NCI-H2171 treated with DMSO at 0.1 percent for 48 hours (cell line): ENCODE data around the gene MCM8.

ENCODE experiments used
- DNase-seq: peaks from one replicate; lab custom pipeline; 2025; lab: John Stamatoyannopoulos, UW

MCM8 gene

GRCh38 chr20:5947276-5947675, 3.2 kb upstream of the MCM8 start:
- no peak for DNase-seq

DNA sequence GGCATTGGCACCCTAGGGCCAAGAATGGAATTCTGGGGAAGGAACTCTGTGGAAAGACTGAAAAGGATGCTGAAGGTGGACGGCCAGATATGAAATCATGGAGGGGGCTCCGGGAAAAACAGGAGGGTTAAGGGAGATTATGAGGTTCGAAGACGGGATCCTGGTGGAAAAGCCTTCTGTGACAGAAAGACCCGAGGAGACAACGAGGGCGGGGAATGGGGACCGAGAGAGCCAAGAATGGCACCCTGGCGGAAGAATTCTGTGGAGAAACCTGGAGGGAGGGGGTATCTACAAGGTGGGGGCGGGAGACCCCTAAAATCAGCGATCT, 545 bp upstream of the MCM8 start:
- DNase-seq = no peak

- no peak for DNase-seq
These were observed 17.0 kb downstream of the MCM8 start for GRCh38 chr20:5967469-5967868.

GRCh38 chr20:5968462-5968861, 18.0 kb downstream of the MCM8 start:
- DNase-seq = no peak

DNA sequence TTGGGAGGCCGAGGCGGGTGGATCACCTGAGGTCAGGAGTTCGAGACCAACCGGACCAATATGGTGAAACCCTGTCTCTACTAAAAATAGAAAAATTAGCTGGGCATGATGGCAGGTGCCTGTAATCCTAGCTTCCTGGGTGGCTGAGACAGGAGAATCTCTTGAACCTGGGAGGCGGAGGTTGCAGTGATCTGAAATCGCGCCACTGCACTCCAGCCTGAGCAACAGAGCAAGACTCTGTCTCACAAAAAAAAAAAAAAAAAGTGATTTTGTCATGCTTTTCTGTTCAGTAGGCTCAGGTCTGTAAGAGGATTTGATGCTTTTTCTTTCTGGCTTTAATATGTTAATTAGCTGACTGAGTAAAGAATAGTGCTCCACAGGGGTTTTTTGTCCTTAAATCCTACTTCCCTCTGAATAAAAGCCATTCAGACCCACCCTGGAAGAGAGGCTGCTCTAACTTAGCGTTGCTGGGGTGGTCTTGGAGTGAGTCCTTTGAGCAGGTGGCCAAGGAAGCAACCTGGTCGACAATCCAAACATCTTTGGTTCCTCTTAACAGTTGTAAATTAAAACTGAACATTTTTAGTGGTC, 19.0 kb downstream of the MCM8 start:
- no peak for DNase-seq

GRCh38 chr20:5969940-5970339, 19.5 kb downstream of the MCM8 start:
- no peak for DNase-seq

- DNase-seq = no peak
These were observed 19.9 kb downstream of the MCM8 start for GRCh38 chr20:5970381-5970780.

DNA sequence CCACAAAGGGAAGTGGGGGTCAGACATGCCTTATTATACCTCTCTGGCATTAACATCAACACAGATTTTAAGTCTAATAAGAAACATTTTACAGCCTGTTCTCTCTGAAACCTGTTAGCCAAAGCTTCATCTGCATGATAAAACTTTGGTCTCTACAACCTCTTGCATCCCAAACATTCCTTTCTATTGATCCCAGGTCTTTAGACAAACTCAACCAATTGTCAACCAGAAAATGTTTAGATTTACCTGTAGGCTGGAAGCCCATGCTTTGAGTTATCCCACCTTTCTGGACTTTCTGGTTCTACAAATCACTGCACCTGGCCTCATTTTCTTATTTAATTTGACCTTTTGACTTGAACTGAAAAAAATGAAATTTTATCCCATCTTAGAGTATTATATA, 20.8 kb downstream of the MCM8 start:
- DNase-seq = no peak

DNA sequence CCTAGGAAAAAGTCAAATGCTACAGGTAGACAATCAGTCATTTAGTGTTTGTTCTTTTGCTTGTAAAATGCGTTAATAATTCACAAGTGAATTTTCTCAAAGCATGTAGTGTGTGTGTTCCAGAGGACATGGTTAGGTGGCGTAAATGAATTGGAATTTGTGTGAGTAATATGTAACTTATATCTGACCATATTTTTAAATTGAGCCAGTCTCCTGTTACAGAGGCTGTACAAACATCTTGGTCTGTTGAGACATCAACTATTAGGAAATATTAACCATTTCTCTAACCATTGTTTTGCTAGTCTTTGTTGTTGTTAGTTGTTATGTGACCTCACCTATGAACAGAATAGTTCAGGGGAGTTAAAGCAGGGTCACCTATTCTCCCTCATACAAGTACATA, 22.7 kb downstream of the MCM8 start:
- DNase-seq = no peak

GRCh38 chr20:5973971-5974370, 23.5 kb downstream of the MCM8 start:
- DNase-seq = no peak

GRCh38 chr20:5974531-5974930, 24.1 kb downstream of the MCM8 start:
- DNase-seq = no peak

- no peak for DNase-seq
These were observed 25.3 kb downstream of the MCM8 start for GRCh38 chr20:5975778-5976177.

DNA sequence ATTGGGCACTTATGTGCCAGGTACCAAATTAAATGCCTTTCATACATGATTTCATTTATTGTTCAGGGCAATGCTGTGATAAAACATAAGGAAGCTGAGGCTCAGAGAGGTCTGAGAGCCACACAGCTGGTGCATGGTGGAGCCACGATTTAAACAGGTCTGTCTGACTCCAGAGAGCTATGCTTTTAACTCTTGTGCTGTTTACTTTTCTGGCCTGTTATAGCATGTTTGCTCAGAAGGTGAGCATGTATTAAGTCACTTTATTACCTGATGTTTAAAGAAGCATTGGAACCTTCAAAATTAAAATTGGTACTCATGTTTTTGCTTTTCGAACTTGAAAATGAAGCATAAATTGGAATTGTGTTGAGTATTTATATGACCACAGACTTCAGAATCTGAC, 26.8 kb downstream of the MCM8 start:
- DNase-seq = no peak

DNA sequence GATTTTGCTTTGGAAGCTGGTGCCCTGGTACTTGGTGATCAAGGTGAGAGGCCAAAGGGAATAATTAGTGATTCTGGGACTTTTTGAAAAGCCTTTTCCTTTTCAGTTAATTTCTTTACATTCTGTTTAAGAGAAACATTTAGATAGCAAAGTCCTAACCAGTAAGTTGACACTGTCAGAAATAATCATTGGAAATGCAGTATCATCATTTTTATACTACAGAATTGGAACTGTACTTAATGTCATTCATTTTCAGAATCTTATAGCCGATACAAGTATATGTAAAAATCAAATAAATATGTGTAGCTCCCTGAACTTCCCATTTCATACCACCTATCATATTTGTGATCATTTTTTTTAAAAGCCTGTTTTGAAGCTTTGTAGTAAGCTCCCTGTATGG, 27.5 kb downstream of the MCM8 start:
- DNase-seq = no peak

GRCh38 chr20:5979801-5980200, 29.3 kb downstream of the MCM8 start:
- DNase-seq = no peak

GRCh38 chr20:5980720-5981538, 30.5 kb downstream of the MCM8 start:
- DNase-seq = no peak

GRCh38 chr20:5987383-5987782, 36.9 kb downstream of the MCM8 start:
- DNase-seq = no peak

DNA sequence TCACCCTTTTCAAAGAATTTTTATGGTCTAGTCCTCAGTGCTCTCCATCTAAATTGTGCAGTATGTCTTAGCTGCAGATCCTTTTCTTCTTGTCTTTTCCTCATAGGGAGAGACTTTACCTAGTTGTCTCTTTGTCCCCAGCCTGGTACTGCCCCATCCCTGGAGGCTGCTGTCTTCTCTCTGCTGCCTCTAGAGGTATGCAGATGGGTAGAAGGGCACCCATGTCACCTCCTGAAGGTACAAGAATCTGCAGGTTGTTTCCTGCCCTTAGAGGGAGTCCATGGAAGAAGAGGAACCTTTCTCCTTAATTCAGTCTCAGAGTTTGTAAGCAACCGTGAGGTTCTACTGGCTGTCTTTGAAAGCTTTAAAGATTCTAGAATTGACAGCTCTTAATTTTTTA, 39.1 kb downstream of the MCM8 start:
- DNase-seq = no peak

DNA sequence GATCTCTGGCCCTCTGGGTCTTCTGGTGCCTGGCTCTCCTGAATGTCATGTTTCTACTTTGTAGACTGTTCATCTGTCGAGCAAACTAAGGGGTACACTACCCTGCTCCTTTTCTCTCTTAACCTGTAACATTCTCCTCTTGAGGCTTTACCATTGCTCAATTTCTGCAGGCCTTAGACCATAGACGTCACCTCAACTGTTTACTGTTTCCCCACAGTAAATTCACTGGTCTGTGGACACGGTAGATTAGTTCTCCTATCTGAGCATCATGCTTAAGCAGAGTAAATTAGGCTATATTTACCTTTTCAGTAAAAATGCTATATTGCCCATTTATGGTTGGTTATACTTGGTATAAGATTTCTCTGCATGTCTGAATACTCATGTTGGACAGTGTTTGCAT, 40.5 kb downstream of the MCM8 start:
- no peak for DNase-seq

DNA sequence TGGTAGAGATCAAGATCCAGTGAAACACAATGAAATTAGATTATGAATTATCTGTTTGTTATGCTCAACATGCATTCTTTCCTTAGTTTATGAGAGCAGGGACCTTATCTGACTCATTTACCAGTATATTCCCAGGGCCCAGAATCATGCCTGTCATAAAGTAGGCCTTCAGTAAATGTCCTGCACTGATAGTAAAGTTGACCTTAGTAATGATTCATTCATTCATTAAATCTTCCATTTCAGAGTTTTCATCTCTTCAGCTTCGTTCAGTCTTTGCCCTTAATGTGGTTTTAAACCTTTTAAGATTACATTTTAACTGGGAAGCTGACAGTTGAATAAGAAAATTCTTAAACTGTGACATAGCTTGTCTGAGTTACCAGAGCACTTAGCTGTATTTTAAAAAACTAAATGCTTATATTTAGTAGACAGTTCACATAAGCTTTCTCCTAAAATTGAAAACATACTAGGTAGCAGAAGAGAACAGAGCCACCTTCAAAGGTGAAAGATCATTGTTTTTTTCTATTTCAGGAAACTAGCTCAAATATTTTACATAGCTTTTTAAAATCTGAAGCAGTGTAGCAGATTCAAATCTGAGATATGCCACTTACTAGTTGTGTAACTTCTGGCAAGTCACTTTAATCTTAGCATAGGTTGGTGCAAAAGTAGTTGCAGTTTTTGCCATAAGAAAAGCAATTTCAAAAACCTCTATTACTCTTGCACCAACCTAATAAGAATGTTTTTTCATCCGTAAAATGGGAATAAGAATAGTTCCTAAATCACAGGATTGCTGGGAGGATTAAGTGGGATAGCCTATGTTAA, 41.4 kb downstream of the MCM8 start:
- DNase-seq = no peak

DNA sequence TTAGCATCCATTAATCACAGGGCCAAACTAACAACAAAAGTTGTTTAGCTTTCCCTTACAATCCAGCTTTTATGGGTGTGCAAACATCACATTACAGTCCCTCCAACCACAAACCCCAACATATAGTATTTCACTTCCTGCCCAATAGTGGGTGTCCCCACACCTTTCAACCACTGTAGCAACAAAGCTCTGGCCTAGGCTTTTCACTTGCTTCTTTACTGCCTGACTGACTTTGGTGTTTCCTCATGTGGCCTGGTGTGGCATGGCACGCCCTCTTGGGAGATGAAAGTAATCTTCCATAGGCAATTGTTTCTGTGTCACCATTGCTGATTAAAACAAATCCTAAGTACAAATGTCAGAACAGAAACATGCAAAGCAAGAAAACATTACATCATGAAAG, 46.3 kb downstream of the MCM8 start:
- DNase-seq = no peak

DNA sequence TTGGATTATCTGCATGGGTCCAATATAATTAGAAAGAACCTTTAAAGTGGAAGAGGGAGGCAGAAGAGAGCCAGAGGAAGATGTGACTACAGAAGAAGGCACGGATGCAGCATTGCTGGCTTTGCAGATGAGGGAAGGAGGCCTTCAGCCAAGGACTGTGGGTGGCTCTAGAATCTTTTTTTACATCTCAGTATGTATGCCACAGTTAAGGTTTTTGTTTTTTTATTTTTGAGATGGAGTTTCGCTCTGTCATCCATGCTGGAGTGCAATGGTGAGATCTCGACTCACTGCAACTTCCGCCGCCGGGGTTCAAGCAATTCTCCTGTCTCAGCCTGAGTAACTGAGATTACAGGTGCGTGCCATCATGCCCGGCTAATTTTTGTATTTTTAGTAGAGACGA, 49.3 kb downstream of the MCM8 start:
- no peak for DNase-seq

DNA sequence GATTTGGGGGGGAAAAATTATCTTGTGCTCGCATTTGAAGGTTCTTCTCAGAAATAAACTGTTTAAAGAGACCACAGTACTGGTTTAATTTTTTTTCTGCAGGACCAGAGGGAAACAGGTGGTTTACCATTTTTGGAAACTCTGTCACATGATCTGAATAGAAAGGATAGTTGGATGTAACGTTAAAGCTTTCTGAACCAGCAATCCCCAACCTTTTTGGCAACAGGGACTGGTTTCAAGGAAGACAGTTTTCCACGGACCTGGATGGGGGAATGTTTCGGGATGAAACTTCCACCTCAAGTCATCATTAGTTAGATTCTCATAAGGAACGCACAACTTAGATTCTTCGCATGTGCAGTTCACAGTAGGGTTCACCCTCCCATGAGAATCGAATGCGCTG, 50.4 kb downstream of the MCM8 start:
- no peak for DNase-seq
